ENCODE measurements around the gene TM9SF3.

TM9SF3 gene

GRCh38 chr10:96513698-96514561 lies 72.9 kb downstream of the TM9SF3 start, which contains the start of gene TLL2:
Gene TLL2, minus strand, starts transcription at chr10:96513926. Its CDS starts 241 bp downstream, at chr10:96513685.
- Mint-ChIP-seq H3K9me3 (no peaks in the 10 kb centered on the region), H3K4me3 (peak within 1 kb of the TSS; percentile 79), H3K4me1 (peaks cover 36% of the 10 kb centered on the region), H3K36me3 (no peaks in the 10 kb centered on the region), H3K27ac (peak within 1 kb of the TSS; percentile 25), H3K27me3 (no peaks in the 10 kb centered on the region)
- ATAC-seq = peak; percentile 89

- Mint-ChIP-seq H3K27me3 (no peaks in the 10 kb centered on the region), H3K27ac (peak overlapping the region; percentile 25), H3K4me3 (peak overlapping the region; percentile 79), H3K9me3 (no peaks in the 10 kb centered on the region), H3K36me3 (no peaks in the 10 kb centered on the region), H3K4me1 (peaks cover 36% of the 10 kb centered on the region)
- peak; percentile 89 for ATAC-seq
Measured at GRCh38 chr10:96513305-96513697, 73.5 kb downstream of the TM9SF3 start.

GRCh38 chr10:96512524-96513304 lies 74.1 kb downstream of the TM9SF3 start:
- no peak for ATAC-seq
- H3K27ac Mint-ChIP-seq = no peak overlapping the region
- H3K9me3 Mint-ChIP-seq = no peaks in the 10 kb centered on the region
- H3K4me3 Mint-ChIP-seq = peak overlapping the region; percentile 79
- H3K36me3 Mint-ChIP-seq = no peaks in the 10 kb centered on the region
- H3K27me3 Mint-ChIP-seq = no peaks in the 10 kb centered on the region
- H3K4me1 Mint-ChIP-seq = peaks cover 36% of the 10 kb centered on the region

- no peaks in the 10 kb centered on the region for H3K36me3 Mint-ChIP-seq
- no peak for ATAC-seq
- H3K4me1 Mint-ChIP-seq = peaks cover 36% of the 10 kb centered on the region
- no peak overlapping the region for H3K4me3 Mint-ChIP-seq
- no peak overlapping the region for H3K27ac Mint-ChIP-seq
- no peaks in the 10 kb centered on the region for H3K27me3 Mint-ChIP-seq
- H3K9me3 Mint-ChIP-seq = no peaks in the 10 kb centered on the region
Measured at GRCh38 chr10:96511044-96511945, 75.5 kb downstream of the TM9SF3 start.

GRCh38 chr10:96509017-96509641 lies 77.7 kb downstream of the TM9SF3 start:
- ATAC-seq = no peak
- H3K9me3 Mint-ChIP-seq = no peaks in the 10 kb centered on the region
- no peak overlapping the region for H3K27ac Mint-ChIP-seq
- H3K36me3 Mint-ChIP-seq = no peaks in the 10 kb centered on the region
- no peak overlapping the region for H3K4me3 Mint-ChIP-seq
- peaks cover 23% of the 10 kb centered on the region for H3K4me1 Mint-ChIP-seq
- H3K27me3 Mint-ChIP-seq = no peaks in the 10 kb centered on the region

GRCh38 chr10:96507044-96507443 lies 79.8 kb downstream of the TM9SF3 start:
- peaks cover 6% of the 10 kb centered on the region for H3K27me3 Mint-ChIP-seq
- H3K36me3 Mint-ChIP-seq = no peaks in the 10 kb centered on the region
- ATAC-seq = no peak
- H3K27ac Mint-ChIP-seq = no peak overlapping the region
- H3K4me1 Mint-ChIP-seq = peaks cover 7% of the 10 kb centered on the region
- H3K4me3 Mint-ChIP-seq = no peak overlapping the region
- no peaks in the 10 kb centered on the region for H3K9me3 Mint-ChIP-seq

GRCh38 chr10:96505150-96506136 lies 81.4 kb downstream of the TM9SF3 start:
- ATAC-seq = no peak

GRCh38 chr10:96502561-96503282 lies 84.1 kb downstream of the TM9SF3 start:
- Mint-ChIP-seq H3K27ac (no peak overlapping the region), H3K4me1 (no peaks in the 10 kb centered on the region), H3K27me3 (peaks cover 16% of the 10 kb centered on the region), H3K4me3 (no peak overlapping the region), H3K9me3 (no peaks in the 10 kb centered on the region), H3K36me3 (no peaks in the 10 kb centered on the region)
- no peak for ATAC-seq

More at GRCh38 chr10:96505150-96506136, 81.4 kb downstream of the TM9SF3 start:
- H3K27me3 Mint-ChIP-seq = peaks cover 15% of the 10 kb centered on the region
- H3K4me3 Mint-ChIP-seq = no peak overlapping the region
- no peaks in the 10 kb centered on the region for H3K36me3 Mint-ChIP-seq
- no peaks in the 10 kb centered on the region for H3K4me1 Mint-ChIP-seq
- H3K9me3 Mint-ChIP-seq = no peaks in the 10 kb centered on the region
- H3K27ac Mint-ChIP-seq = no peak overlapping the region

GRCh38 chr10:96501985-96502384 lies 84.8 kb downstream of the TM9SF3 start:
- H3K9me3 Mint-ChIP-seq = no peaks in the 10 kb centered on the region
- no peaks in the 10 kb centered on the region for H3K36me3 Mint-ChIP-seq
- no peak overlapping the region for H3K27ac Mint-ChIP-seq
- no peak overlapping the region for H3K4me3 Mint-ChIP-seq
- peaks cover 23% of the 10 kb centered on the region for H3K27me3 Mint-ChIP-seq
- no peak for ATAC-seq
- no peaks in the 10 kb centered on the region for H3K4me1 Mint-ChIP-seq

GRCh38 chr10:96500519-96500918 lies 86.3 kb downstream of the TM9SF3 start:
- H3K27ac Mint-ChIP-seq = no peak overlapping the region
- H3K27me3 Mint-ChIP-seq = peaks cover 25% of the 10 kb centered on the region
- no peaks in the 10 kb centered on the region for H3K36me3 Mint-ChIP-seq
- no peak overlapping the region for H3K4me3 Mint-ChIP-seq
- no peak for ATAC-seq
- no peaks in the 10 kb centered on the region for H3K4me1 Mint-ChIP-seq
- H3K9me3 Mint-ChIP-seq = no peaks in the 10 kb centered on the region

GRCh38 chr10:96500050-96500449 lies 86.8 kb downstream of the TM9SF3 start:
- ATAC-seq = no peak
- Mint-ChIP-seq H3K36me3 (no peaks in the 10 kb centered on the region), H3K27me3 (peaks cover 25% of the 10 kb centered on the region), H3K27ac (no peak overlapping the region), H3K4me1 (no peaks in the 10 kb centered on the region), H3K4me3 (no peak overlapping the region), H3K9me3 (no peaks in the 10 kb centered on the region)

- H3K36me3 Mint-ChIP-seq = no peaks in the 10 kb centered on the region
Measured at GRCh38 chr10:96497391-96497790, 89.4 kb downstream of the TM9SF3 start.

GRCh38 chr10:96496281-96496925 lies 90.4 kb downstream of the TM9SF3 start:
- no peaks in the 10 kb centered on the region for H3K36me3 Mint-ChIP-seq
- ATAC-seq = no peak
- H3K9me3 Mint-ChIP-seq = no peaks in the 10 kb centered on the region
- no peak overlapping the region for H3K4me3 Mint-ChIP-seq
- no peaks in the 10 kb centered on the region for H3K4me1 Mint-ChIP-seq
- H3K27ac Mint-ChIP-seq = no peak overlapping the region
- peaks cover 12% of the 10 kb centered on the region for H3K27me3 Mint-ChIP-seq

More at GRCh38 chr10:96497391-96497790, 89.4 kb downstream of the TM9SF3 start:
- no peaks in the 10 kb centered on the region for H3K4me1 Mint-ChIP-seq
- no peaks in the 10 kb centered on the region for H3K9me3 Mint-ChIP-seq
- no peak overlapping the region for H3K4me3 Mint-ChIP-seq
- no peak for ATAC-seq
- peaks cover 22% of the 10 kb centered on the region for H3K27me3 Mint-ChIP-seq
- no peak overlapping the region for H3K27ac Mint-ChIP-seq
